ENCODE measurements around the gene DCUN1D4. TPM values are rescaled to one million over a fixed set of nuclear protein-coding genes. Genes with fewer than 3 reads are reported as not detected.

DCUN1D4 gene
- total RNA-seq, 1 experiment from 2014 or later = 34.3 TPM

DNA sequence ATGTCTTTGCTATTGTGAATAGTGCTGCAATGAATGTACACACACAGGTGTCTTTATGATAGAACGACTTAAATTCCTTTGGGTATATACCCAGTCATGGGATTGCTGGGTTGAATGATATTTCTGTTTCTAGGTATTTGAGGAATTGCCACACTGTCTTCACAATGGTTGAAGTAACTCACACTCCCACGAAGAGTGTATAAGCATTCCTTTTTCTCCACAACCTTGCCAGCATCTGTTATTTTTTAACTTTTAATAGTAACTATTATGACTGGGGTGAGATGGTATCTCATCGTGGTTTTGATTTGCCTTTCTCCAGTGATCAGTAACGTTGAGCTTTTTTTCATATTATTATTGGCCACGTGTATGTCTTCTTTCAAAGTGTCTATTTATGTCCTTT is 17.6 kb upstream of the DCUN1D4 start:
- no peak overlapping the region for H3K4me3 Mint-ChIP-seq
- CTCF ChIA-PET = no interaction called here
- no peaks in the 10 kb centered on the region for H3K4me1 Mint-ChIP-seq
- H3K36me3 Mint-ChIP-seq = peaks cover 33% of the 10 kb centered on the region
- H3K9me3 Mint-ChIP-seq = peaks cover 94% of the 10 kb centered on the region
- no peak for TF ChIP-seq ESRRA (CRISPR knock-in tag; IDR thresholded peaks at IDR 0.05; ENCODE audit: borderline replicate concordance)
- no peak for TF ChIP-seq HMGA2 (CRISPR knock-in tag; IDR thresholded peaks at IDR 0.05)
- TF ChIP-seq NR1H2 (CRISPR knock-in tag; IDR thresholded peaks at IDR 0.05) = no peak
- TF ChIP-seq ZNF263 (CRISPR knock-in tag; IDR thresholded peaks at IDR 0.05; ENCODE audit: low read depth) = no peak
- TF ChIP-seq, protein P1, sequence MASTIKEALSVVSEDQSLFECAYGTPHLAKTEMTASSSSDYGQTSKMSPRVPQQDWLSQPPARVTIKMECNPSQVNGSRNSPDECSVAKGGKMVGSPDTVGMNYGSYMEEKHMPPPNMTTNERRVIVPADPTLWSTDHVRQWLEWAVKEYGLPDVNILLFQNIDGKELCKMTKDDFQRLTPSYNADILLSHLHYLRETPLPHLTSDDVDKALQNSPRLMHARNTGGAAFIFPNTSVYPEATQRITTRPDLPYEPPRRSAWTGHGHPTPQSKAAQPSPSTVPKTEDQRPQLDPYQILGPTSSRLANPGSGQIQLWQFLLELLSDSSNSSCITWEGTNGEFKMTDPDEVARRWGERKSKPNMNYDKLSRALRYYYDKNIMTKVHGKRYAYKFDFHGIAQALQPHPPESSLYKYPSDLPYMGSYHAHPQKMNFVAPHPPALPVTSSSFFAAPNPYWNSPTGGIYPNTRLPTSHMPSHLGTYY (CRISPR knock-in tag; IDR thresholded peaks at IDR 0.05) = no peak
- TF ChIP-seq SP1 (CRISPR knock-in tag; conservative IDR thresholded peaks at IDR 0.05) = no peak
- no peak for TF ChIP-seq FOXP1 (CRISPR knock-in tag; IDR thresholded peaks at IDR 0.05; ENCODE audit: borderline replicate concordance)
- POLR2A ChIA-PET = no interaction called here
- no peak for ATAC-seq
- no peak overlapping the region for H3K27ac Mint-ChIP-seq
- DNase-seq (ENCODE audit: low spot score) = no peak
- H3K27me3 Mint-ChIP-seq (ENCODE audit: low read depth) = peaks cover 14% of the 10 kb centered on the region

DNA sequence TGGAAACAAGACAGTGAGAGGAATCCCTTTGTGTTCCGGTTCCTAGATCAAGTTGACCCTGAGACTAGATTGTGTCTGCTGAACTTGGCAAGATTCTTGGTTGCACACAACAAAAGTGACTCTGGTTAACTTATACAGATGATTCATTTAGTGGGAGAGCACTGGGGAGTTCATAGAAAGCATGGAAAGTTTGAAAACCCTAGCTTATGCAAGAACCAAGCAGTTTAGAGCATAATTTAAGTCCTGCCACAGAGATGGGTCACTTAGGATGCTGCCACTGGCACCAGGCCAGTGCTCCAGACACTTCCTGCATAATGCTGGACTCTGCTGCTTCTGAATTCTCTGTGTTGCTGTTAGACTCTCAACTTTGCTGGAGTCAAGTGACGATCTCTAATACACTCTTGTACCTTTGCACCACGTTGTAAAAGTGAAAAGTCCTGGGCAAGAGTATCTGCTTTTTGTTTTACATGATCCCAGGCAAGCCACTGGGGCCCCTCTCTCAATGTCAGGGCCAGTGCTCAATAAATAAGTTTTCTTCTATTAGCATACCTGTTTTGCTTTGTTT is 12.7 kb upstream of the DCUN1D4 start:
- no peak overlapping the region for H3K27ac Mint-ChIP-seq
- ChIA-PET POLR2A (no interaction called here), CTCF (interaction anchor here (1.1 kb wide), 1 partner anchor 28 kb away, joined by 3 read pairs; no protein-coding TSS in a partner anchor)
- peaks cover 3% of the 10 kb centered on the region for H3K36me3 Mint-ChIP-seq
- no peak overlapping the region for H3K4me3 Mint-ChIP-seq
- peaks cover 13% of the 10 kb centered on the region for H3K27me3 Mint-ChIP-seq (ENCODE audit: low read depth)
- H3K4me1 Mint-ChIP-seq = no peaks in the 10 kb centered on the region
- no peak for ATAC-seq
- H3K9me3 Mint-ChIP-seq = peaks cover 46% of the 10 kb centered on the region
- TF ChIP-seq PRRX2 (CRISPR knock-in tag; IDR thresholded peaks at IDR 0.05) = no peak
- TF ChIP-seq, protein P2, sequence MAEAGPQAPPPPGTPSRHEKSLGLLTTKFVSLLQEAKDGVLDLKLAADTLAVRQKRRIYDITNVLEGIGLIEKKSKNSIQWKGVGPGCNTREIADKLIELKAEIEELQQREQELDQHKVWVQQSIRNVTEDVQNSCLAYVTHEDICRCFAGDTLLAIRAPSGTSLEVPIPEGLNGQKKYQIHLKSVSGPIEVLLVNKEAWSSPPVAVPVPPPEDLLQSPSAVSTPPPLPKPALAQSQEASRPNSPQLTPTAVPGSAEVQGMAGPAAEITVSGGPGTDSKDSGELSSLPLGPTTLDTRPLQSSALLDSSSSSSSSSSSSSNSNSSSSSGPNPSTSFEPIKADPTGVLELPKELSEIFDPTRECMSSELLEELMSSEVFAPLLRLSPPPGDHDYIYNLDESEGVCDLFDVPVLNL (CRISPR knock-in tag; IDR thresholded peaks at IDR 0.05; ENCODE audit: borderline replicate concordance, low read depth) = no peak
- TF ChIP-seq ZNF671 (CRISPR knock-in tag; IDR thresholded peaks at IDR 0.05) = no peak
- no peak for TF ChIP-seq ZNF232 (CRISPR knock-in tag; IDR thresholded peaks at IDR 0.05)
- TF ChIP-seq, protein P3, sequence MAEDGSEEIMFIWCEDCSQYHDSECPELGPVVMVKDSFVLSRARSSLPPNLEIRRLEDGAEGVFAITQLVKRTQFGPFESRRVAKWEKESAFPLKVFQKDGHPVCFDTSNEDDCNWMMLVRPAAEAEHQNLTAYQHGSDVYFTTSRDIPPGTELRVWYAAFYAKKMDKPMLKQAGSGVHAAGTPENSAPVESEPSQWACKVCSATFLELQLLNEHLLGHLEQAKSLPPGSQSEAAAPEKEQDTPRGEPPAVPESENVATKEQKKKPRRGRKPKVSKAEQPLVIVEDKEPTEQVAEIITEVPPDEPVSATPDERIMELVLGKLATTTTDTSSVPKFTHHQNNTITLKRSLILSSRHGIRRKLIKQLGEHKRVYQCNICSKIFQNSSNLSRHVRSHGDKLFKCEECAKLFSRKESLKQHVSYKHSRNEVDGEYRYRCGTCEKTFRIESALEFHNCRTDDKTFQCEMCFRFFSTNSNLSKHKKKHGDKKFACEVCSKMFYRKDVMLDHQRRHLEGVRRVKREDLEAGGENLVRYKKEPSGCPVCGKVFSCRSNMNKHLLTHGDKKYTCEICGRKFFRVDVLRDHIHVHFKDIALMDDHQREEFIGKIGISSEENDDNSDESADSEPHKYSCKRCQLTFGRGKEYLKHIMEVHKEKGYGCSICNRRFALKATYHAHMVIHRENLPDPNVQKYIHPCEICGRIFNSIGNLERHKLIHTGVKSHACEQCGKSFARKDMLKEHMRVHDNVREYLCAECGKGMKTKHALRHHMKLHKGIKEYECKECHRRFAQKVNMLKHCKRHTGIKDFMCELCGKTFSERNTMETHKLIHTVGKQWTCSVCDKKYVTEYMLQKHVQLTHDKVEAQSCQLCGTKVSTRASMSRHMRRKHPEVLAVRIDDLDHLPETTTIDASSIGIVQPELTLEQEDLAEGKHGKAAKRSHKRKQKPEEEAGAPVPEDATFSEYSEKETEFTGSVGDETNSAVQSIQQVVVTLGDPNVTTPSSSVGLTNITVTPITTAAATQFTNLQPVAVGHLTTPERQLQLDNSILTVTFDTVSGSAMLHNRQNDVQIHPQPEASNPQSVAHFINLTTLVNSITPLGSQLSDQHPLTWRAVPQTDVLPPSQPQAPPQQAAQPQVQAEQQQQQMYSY (CRISPR knock-in tag; IDR thresholded peaks at IDR 0.05) = no peak
- TF ChIP-seq, protein P4, sequence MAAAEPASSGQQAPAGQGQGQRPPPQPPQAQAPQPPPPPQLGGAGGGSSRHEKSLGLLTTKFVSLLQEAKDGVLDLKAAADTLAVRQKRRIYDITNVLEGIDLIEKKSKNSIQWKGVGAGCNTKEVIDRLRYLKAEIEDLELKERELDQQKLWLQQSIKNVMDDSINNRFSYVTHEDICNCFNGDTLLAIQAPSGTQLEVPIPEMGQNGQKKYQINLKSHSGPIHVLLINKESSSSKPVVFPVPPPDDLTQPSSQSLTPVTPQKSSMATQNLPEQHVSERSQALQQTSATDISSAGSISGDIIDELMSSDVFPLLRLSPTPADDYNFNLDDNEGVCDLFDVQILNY (CRISPR knock-in tag; IDR thresholded peaks at IDR 0.05) = no peak
- TF ChIP-seq CBFB (CRISPR knock-in tag; IDR thresholded peaks at IDR 0.05; ENCODE audit: low read depth) = no peak
- TF ChIP-seq HMGA2 (CRISPR knock-in tag; IDR thresholded peaks at IDR 0.05) = no peak
- TF ChIP-seq SMAD4 (CRISPR knock-in tag; IDR thresholded peaks at IDR 0.05) = no peak
- TF ChIP-seq, protein P5, sequence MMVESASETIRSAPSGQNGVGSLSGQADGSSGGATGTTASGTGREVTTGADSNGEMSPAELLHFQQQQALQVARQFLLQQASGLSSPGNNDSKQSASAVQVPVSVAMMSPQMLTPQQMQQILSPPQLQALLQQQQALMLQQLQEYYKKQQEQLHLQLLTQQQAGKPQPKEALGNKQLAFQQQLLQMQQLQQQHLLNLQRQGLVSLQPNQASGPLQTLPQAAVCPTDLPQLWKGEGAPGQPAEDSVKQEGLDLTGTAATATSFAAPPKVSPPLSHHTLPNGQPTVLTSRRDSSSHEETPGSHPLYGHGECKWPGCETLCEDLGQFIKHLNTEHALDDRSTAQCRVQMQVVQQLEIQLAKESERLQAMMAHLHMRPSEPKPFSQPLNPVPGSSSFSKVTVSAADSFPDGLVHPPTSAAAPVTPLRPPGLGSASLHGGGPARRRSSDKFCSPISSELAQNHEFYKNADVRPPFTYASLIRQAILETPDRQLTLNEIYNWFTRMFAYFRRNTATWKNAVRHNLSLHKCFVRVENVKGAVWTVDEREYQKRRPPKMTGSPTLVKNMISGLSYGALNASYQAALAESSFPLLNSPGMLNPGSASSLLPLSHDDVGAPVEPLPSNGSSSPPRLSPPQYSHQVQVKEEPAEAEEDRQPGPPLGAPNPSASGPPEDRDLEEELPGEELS (CRISPR knock-in tag; IDR thresholded peaks at IDR 0.05) = no peak
- TF ChIP-seq EMX1 (CRISPR knock-in tag; IDR thresholded peaks at IDR 0.05) = no peak
- TF ChIP-seq, protein P6, sequence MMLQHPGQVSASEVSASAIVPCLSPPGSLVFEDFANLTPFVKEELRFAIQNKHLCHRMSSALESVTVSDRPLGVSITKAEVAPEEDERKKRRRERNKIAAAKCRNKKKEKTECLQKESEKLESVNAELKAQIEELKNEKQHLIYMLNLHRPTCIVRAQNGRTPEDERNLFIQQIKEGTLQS (CRISPR knock-in tag; conservative IDR thresholded peaks at IDR 0.05) = no peak
- TF ChIP-seq IRF2 (CRISPR knock-in tag; IDR thresholded peaks at IDR 0.05; ENCODE audit: borderline replicate concordance, low read depth) = no peak
- no peak for TF ChIP-seq ZNF317 (CRISPR knock-in tag; IDR thresholded peaks at IDR 0.05; ENCODE audit: borderline replicate concordance, low read depth)
- no peak for TF ChIP-seq SMAD3 (CRISPR knock-in tag; IDR thresholded peaks at IDR 0.05; ENCODE audit: borderline replicate concordance)
- TF ChIP-seq ATF1 (CRISPR knock-in tag; IDR thresholded peaks at IDR 0.05) = no peak
- no peak for TF ChIP-seq MXD4 (CRISPR knock-in tag; IDR thresholded peaks at IDR 0.05; ENCODE audit: borderline replicate concordance)
- DNase-seq (ENCODE audit: low spot score) = no peak

Measured in WTC11 (cell line).